Endothelial cell of umbilical vein (primary cell): ENCODE results near the gene TMOD1.
"Not testable (repeated sequence)": the region's sequence is repeated elsewhere in the genome, so short reads cannot be mapped to it uniquely, and the experiment has no call there.

Source experiments
- EZH2 ChIP-seq: IDR thresholded peaks from 2 replicates; pipeline ENCODE4 v1.6.1; 2012; ENCODE audit warnings: borderline replicate concordance, low read depth, mild to moderate bottlenecking, moderate library complexity, low read length, inconsistent platforms; ENCODE audit not compliant: severe bottlenecking
- JUN ChIP-seq: IDR thresholded peaks from 2 replicates; pipeline ENCODE4 v1.6.1; 2011; ENCODE audit warnings: borderline replicate concordance, low read depth; ENCODE audit not compliant: insufficient read length, insufficient read depth
- POLR2A ChIP-seq: IDR thresholded peaks from 2 replicates; pipeline ENCODE4 v1.6.1; 2012; ENCODE audit warnings: low read depth, mild to moderate bottlenecking, control low read depth, low read length
- POLR2AphosphoS5 ChIP-seq: IDR thresholded peaks from 2 replicates; pipeline ENCODE4 v1.6.1; 2012; ENCODE audit warnings: low read depth, mild to moderate bottlenecking, control low read depth, low read length, moderate library complexity; ENCODE audit not compliant: insufficient read depth
- TF ChIP-seq, protein P1 (sequence below), 2 donors: IDR thresholded peaks; 1 replicate in 1 of 2; 2 replicates in 1 of 2; pipeline ENCODE4 v1.5.1; 2011; ENCODE audit warnings: low read length in 2 of 2, mild to moderate bottlenecking in 2 of 2, moderate library complexity in 2 of 2, control low read depth in 1 of 2, inconsistent platforms in 1 of 2, low read depth in 1 of 2; ENCODE audit not compliant: insufficient read depth in 1 of 2; ENCODE audit errors: extremely low read depth in 1 of 2

GRCh38 chr9:97584778-97585177, 83.3 kb downstream of the TMOD1 start:
- TF ChIP-seq EZH2, POLR2A, POLR2AphosphoS5, JUN: not testable (repeated sequence)
- TF ChIP-seq, protein P1, sequence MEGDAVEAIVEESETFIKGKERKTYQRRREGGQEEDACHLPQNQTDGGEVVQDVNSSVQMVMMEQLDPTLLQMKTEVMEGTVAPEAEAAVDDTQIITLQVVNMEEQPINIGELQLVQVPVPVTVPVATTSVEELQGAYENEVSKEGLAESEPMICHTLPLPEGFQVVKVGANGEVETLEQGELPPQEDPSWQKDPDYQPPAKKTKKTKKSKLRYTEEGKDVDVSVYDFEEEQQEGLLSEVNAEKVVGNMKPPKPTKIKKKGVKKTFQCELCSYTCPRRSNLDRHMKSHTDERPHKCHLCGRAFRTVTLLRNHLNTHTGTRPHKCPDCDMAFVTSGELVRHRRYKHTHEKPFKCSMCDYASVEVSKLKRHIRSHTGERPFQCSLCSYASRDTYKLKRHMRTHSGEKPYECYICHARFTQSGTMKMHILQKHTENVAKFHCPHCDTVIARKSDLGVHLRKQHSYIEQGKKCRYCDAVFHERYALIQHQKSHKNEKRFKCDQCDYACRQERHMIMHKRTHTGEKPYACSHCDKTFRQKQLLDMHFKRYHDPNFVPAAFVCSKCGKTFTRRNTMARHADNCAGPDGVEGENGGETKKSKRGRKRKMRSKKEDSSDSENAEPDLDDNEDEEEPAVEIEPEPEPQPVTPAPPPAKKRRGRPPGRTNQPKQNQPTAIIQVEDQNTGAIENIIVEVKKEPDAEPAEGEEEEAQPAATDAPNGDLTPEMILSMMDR (IDR thresholded peaks at IDR 0.05; ENCODE audit: extremely low read depth in 1 of 2, insufficient read depth in 1 of 2, low read depth in 1 of 2, low read length in 2 of 2): not testable (repeated sequence)
